Measurements from ENCODE around the gene ARL14EP.

ARL14EP gene

GRCh38 chr11:30316237-30316636 is 6.7 kb upstream of the ARL14EP start:
- Histone ChIP-seq H3K27me3 (ENCODE audit: insufficient read depth, low read depth, severe bottlenecking) (no peaks in the 10 kb centered on the region), H3K9me3 (ENCODE audit: severe bottlenecking) (peaks cover 3% of the 10 kb centered on the region), H3K4me3 (ENCODE audit: low read depth, low read length) (no peak overlapping the region), H3K36me3 (no peaks in the 10 kb centered on the region), H3K27ac (no peak overlapping the region)
- no peak for TF ChIP-seq CTCF (IDR thresholded peaks at IDR 0.05; ENCODE audit: low read depth, low read length)
- DNase-seq = no peak

DNA sequence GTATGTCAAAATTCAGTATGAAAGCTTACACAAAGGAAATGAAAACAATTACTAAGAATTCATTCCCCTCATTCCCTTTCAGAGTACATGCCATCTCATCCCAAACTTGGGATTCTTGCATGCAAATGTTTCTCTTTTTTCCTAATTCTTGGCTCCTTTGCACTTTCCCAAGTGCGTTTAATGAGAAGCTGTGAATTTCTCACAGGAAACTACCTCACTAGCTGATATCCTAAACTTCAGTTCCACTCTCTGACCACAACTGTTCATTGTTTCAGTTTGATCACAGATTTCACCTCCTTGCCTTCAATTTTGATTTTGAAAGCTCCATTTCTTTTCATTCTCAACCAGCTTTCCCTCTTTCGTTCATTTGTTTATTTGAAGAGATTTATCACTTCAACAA is 5.9 kb upstream of the ARL14EP start:
- TF ChIP-seq CTCF (IDR thresholded peaks at IDR 0.05; ENCODE audit: low read depth, low read length) = no peak
- H3K27ac ChIP-seq = no peak overlapping the region
- H3K4me3 ChIP-seq (ENCODE audit: low read depth, low read length) = no peak overlapping the region
- H3K27me3 ChIP-seq (ENCODE audit: insufficient read depth, low read depth, severe bottlenecking) = no peaks in the 10 kb centered on the region
- no peaks in the 10 kb centered on the region for H3K9me3 ChIP-seq (ENCODE audit: severe bottlenecking)
- H3K36me3 ChIP-seq = no peaks in the 10 kb centered on the region
- DNase-seq = no peak

DNA sequence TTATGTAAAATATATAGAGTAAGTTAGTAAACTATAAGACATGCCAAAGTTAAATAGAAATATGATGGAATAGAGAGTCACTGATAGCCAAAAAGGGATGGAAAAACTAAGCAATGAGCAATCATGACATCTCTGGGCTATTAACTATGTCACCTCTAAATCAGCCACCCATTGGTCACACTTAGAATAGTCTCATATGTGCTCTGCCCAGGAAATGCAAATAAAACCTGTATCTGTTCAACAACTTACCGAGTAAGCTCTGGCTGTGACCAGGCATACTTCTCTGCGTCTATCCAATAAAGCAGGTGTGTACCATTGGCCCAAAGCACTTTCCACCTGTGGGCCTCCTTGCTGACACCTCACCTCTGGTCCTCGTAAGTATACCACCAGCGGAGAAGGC is 1.6 kb upstream of the ARL14EP start:
- no peak for DNase-seq
- no peaks in the 10 kb centered on the region; the same call in 1 of the 2 replicates for H3K36me3 ChIP-seq
- no peaks in the 10 kb centered on the region for H3K27me3 ChIP-seq (ENCODE audit: insufficient read depth, low read depth, severe bottlenecking)
- H3K4me3 ChIP-seq (ENCODE audit: low read depth, low read length) = no peak overlapping the region
- H3K9me3 ChIP-seq (ENCODE audit: severe bottlenecking) = no peaks in the 10 kb centered on the region
- H3K27ac ChIP-seq = no peak overlapping the region
- TF ChIP-seq CTCF (IDR thresholded peaks at IDR 0.05; ENCODE audit: low read depth, low read length) = no peak

- TF ChIP-seq CTCF (IDR thresholded peaks at IDR 0.05; ENCODE audit: low read depth, low read length) = no peak
- Histone ChIP-seq H3K36me3 (no peaks in the 10 kb centered on the region; the same call in 1 of the 2 replicates), H3K27ac (no peak overlapping the region; the same call in 1 of the 2 replicates), H3K9me3 (ENCODE audit: severe bottlenecking) (no peaks in the 10 kb centered on the region), H3K4me3 (ENCODE audit: low read depth, low read length) (peak overlapping the region; percentile 72; the same call in 1 of the 2 replicates), H3K27me3 (ENCODE audit: insufficient read depth, low read depth, severe bottlenecking) (no peaks in the 10 kb centered on the region)
- DNase-seq = no peak
Measured at GRCh38 chr11:30322191-30322590, 713 bp upstream of the ARL14EP start.

- no peak for DNase-seq
- peaks cover 7% of the 10 kb centered on the region for H3K36me3 ChIP-seq
- no peaks in the 10 kb centered on the region for H3K27me3 ChIP-seq (ENCODE audit: insufficient read depth, low read depth, severe bottlenecking)
- H3K27ac ChIP-seq = no peak overlapping the region
- no peaks in the 10 kb centered on the region for H3K9me3 ChIP-seq (ENCODE audit: severe bottlenecking)
- H3K4me3 ChIP-seq (ENCODE audit: low read depth, low read length) = no peak overlapping the region
- no peak for TF ChIP-seq CTCF (IDR thresholded peaks at IDR 0.05; ENCODE audit: low read depth, low read length)
Measured at GRCh38 chr11:30326114-30326778, 3.3 kb downstream of the ARL14EP start.

DNA sequence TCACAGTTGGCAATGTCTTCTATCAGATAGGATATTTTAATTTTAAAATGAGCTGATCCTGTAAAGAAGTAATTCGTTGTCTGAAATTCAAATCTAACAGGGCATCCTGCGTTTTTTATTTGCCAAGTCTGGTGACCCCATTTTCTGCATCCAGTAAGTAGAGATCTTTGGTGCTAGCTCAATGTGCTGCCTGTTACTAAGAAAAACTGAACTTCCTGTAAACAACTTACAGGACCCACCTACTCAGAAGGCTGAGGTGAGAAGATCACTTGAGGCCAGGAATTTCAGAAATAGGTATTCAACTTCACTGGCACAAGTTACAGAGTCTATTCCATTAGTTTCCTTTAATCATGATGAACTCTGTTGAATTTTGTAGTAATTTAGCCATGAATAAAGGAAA is 4.0 kb downstream of the ARL14EP start:
- TF ChIP-seq CTCF (IDR thresholded peaks at IDR 0.05; ENCODE audit: low read depth, low read length) = no peak
- Histone ChIP-seq H3K27ac (no peak overlapping the region), H3K27me3 (ENCODE audit: insufficient read depth, low read depth, severe bottlenecking) (no peaks in the 10 kb centered on the region), H3K4me3 (ENCODE audit: low read depth, low read length) (no peak overlapping the region), H3K9me3 (ENCODE audit: severe bottlenecking) (no peaks in the 10 kb centered on the region), H3K36me3 (peaks cover 11% of the 10 kb centered on the region)
- DNase-seq = no peak

Measured in WERI-Rb-1 (cell line).